ENCODE results near the gene ZNF219.

DNA sequence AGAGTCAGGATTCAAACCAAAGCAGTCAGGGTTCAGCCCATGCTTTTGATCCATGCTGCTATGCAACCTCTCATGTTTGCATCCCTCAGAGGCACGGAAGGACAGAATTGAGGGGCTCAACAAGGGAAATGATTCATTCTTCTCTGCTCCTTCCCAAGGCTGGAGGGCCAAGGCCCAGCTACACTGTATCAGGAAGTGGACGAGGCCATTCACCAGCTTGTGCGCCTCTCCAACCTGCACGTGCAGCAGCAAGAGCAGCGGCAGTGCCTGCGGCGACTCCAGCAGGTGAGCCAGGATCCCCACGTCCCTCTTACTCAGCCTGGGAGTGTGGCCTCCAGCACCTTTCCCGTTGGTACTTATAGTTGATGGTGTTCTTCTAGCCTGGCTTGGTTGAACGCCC is 19.7 kb downstream of the ZNF219 start:
- TF ChIP-seq, protein P1, sequence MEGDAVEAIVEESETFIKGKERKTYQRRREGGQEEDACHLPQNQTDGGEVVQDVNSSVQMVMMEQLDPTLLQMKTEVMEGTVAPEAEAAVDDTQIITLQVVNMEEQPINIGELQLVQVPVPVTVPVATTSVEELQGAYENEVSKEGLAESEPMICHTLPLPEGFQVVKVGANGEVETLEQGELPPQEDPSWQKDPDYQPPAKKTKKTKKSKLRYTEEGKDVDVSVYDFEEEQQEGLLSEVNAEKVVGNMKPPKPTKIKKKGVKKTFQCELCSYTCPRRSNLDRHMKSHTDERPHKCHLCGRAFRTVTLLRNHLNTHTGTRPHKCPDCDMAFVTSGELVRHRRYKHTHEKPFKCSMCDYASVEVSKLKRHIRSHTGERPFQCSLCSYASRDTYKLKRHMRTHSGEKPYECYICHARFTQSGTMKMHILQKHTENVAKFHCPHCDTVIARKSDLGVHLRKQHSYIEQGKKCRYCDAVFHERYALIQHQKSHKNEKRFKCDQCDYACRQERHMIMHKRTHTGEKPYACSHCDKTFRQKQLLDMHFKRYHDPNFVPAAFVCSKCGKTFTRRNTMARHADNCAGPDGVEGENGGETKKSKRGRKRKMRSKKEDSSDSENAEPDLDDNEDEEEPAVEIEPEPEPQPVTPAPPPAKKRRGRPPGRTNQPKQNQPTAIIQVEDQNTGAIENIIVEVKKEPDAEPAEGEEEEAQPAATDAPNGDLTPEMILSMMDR (IDR thresholded peaks at IDR 0.05): no peak
- TF ChIP-seq POLR2A (IDR thresholded peaks at IDR 0.05) (no peak), POLR2AphosphoS5 (IDR thresholded peaks at IDR 0.05) (no peak)
